HepG2 (cell line): ENCODE data around the gene ABCB8. TPM values are rescaled to one million over a fixed set of nuclear protein-coding genes. Genes with fewer than 3 reads are reported as not detected.
A peak's percentile ranks its signal among the peaks of the same experiment; 100 is the strongest.

Experiments used
- BORCS8-MEF2B ChIP-seq: sonication (generic); formaldehyde crosslinking; IDR thresholded peaks from 2 replicates; pipeline ENCODE4 v1.8.0; 2022; ENCODE audit warnings: mild to moderate bottlenecking, missing genetic modification reagents
- CBFB ChIP-seq: sonication (generic); formaldehyde crosslinking; IDR thresholded peaks from 2 replicates; pipeline ENCODE4 v1.4.0; 2020; ENCODE audit warnings: missing genetic modification reagents
- CHD2 ChIP-seq: IDR thresholded peaks from 2 replicates; pipeline ENCODE4 v1.6.1; 2011; ENCODE audit warnings: low read depth, low read length, improper control_type of control experiment
- EEA1 ChIP-seq: sonication (generic); formaldehyde crosslinking; IDR thresholded peaks from 2 replicates; pipeline ENCODE4 v1.5.1; 2020; ENCODE audit warnings: mild to moderate bottlenecking, missing genetic modification reagents, borderline replicate concordance
- HBP1 ChIP-seq: IDR thresholded peaks from 2 replicates; pipeline ENCODE4 v1.6.1; 2016; ENCODE audit warnings: low read depth, control low read depth
- KDM3A ChIP-seq: IDR thresholded peaks from 2 replicates; pipeline ENCODE4 v1.6.1; 2018; ENCODE audit warnings: low read depth, missing compliant biosample characterization
- MYC ChIP-seq: sonication (generic); formaldehyde crosslinking; IDR thresholded peaks from 2 replicates; pipeline ENCODE4 v1.9.0; 2021; ENCODE audit warnings: missing genetic modification reagents, borderline replicate concordance
- MYPOP ChIP-seq: sonication (generic); formaldehyde crosslinking; IDR thresholded peaks from 2 replicates; pipeline ENCODE4 v1.8.1; 2023; ENCODE audit warnings: mild to moderate bottlenecking, moderate library complexity, missing genetic modification reagents
- PTBP1 ChIP-seq: fragments of 200-400 bp; formaldehyde crosslinking; IDR thresholded peaks from 2 replicates; pipeline ENCODE4 v1.6.1; 2018; ENCODE audit warnings: low read length, low read depth; ENCODE audit not compliant: poor library complexity, severe bottlenecking
- REXO4 ChIP-seq: sonication (generic); formaldehyde crosslinking; IDR thresholded peaks from 2 replicates; pipeline ENCODE4 v1.8.0; 2022; ENCODE audit warnings: missing genetic modification reagents, mild to moderate bottlenecking, borderline replicate concordance
- SMARCE1 ChIP-seq: fragments of 450-650 bp; IDR thresholded peaks from 2 replicates; pipeline ENCODE4 v1.6.1; 2017; ENCODE audit warnings: borderline replicate concordance
- SP5 ChIP-seq: IDR thresholded peaks from 2 replicates; pipeline ENCODE4 v1.6.1; 2016; ENCODE audit warnings: low read depth, borderline replicate concordance
- ZFP62 ChIP-seq: sonication (generic); formaldehyde crosslinking; IDR thresholded peaks from 2 replicates; pipeline ENCODE4 v1.4.0; 2020; ENCODE audit warnings: missing genetic modification reagents
- ZFP82 ChIP-seq: sonication (generic); formaldehyde crosslinking; IDR thresholded peaks from 2 replicates; pipeline ENCODE4 v1.5.1; 2020; ENCODE audit warnings: mild to moderate bottlenecking, missing genetic modification reagents, borderline replicate concordance
- ZFYVE20 ChIP-seq: sonication (generic); formaldehyde crosslinking; IDR thresholded peaks from 2 replicates; pipeline ENCODE4 v1.8.0; 2023; ENCODE audit warnings: low read depth, mild to moderate bottlenecking, moderate library complexity, missing genetic modification reagents, borderline replicate concordance
- ZNF24 ChIP-seq: fragments of 450-650 bp; IDR thresholded peaks from 2 replicates; pipeline ENCODE4 v1.6.1; 2017; ENCODE audit warnings: antibody characterized with exemption, mild to moderate bottlenecking
- ZNF329 ChIP-seq: sonication (generic); formaldehyde crosslinking; IDR thresholded peaks from 2 replicates; pipeline ENCODE4 v1.9.0; 2021; ENCODE audit warnings: low read depth, mild to moderate bottlenecking, missing genetic modification reagents
- ZNF607 ChIP-seq: sonication (generic); formaldehyde crosslinking; IDR thresholded peaks from 2 replicates; pipeline ENCODE4 v1.5.1; 2020; ENCODE audit warnings: missing genetic modification reagents, mild to moderate bottlenecking, borderline replicate concordance
- ZNF737 ChIP-seq: sonication (generic); formaldehyde crosslinking; IDR thresholded peaks from 2 replicates; pipeline ENCODE4 v1.5.0; 2020; ENCODE audit warnings: missing genetic modification reagents, mild to moderate bottlenecking, borderline replicate concordance
- ZNF776 ChIP-seq: sonication (generic); formaldehyde crosslinking; IDR thresholded peaks from 2 replicates; pipeline ENCODE4 v1.4.0; 2020; ENCODE audit warnings: mild to moderate bottlenecking, missing genetic modification reagents
- ZNF777 ChIP-seq: sonication (generic); formaldehyde crosslinking; IDR thresholded peaks from 2 replicates; pipeline ENCODE4 v1.4.0; 2020; ENCODE audit warnings: missing genetic modification reagents
- ZNF891 ChIP-seq: sonication (generic); formaldehyde crosslinking; IDR thresholded peaks from 2 replicates; pipeline ENCODE4 v1.5.0; 2020; ENCODE audit warnings: mild to moderate bottlenecking, missing genetic modification reagents
- polyA plus RNA-seq, 8 experiments: library from polyadenylated mRNA; depleted of rRNA in 3 of 8; stranded (reverse) in 7 of 8; unstranded in 1 of 8; fragments of >200 nt; fragmentation: Illumina TruSeq in 4 of 8; extraction: Trizol in 4 of 8; gene quantifications; 2 replicates each; pipeline versions ENCODE4 v1.2.1 to v1.2.3, GENCODE V29; 2011 to 2016; ENCODE audit warnings: low read depth in 4 of 8, missing spikeins in 1 of 8, mixed read lengths in 1 of 8; ENCODE audit not compliant: insufficient read depth in 1 of 8
- total RNA-seq, 5 experiments: library from RNA; depleted of rRNA; stranded (reverse); fragments of >200 nt; fragmentation: Illumina TruSeq; extraction: Trizol; gene quantifications; 2 replicates each; pipeline ENCODE4 v1.2.3, GENCODE V29; 2016; ENCODE audit warnings: low read depth in 1 of 5
- TF ChIP-seq, protein P1 (sequence below): fragments of 450-650 bp; IDR thresholded peaks from 2 replicates; pipeline ENCODE4 v1.6.1; 2017
- TF ChIP-seq, protein P2 (sequence below): sonication (generic); formaldehyde crosslinking; IDR thresholded peaks from 2 replicates; pipeline ENCODE4 v1.5.1; 2020; ENCODE audit warnings: missing genetic modification reagents, mild to moderate bottlenecking, borderline replicate concordance

The ABCB8 gene
- total and polyA plus RNA-seq, 2 of the 13 experiments (the other 11 are each of a cell fraction or from before 2014, with no cell fraction given), result 6.6 to 16.7 TPM

- TF ChIP-seq PTBP1, result no peak
- TF ChIP-seq MYPOP (CRISPR knock-in tag), result no peak
- TF ChIP-seq ZFYVE20 (CRISPR knock-in tag), result no peak
- TF ChIP-seq MYC, result peak; percentile 83
- 0 out of 2 replicates have a peak, but pooled peaks have one; percentile 46 for TF ChIP-seq CHD2
- TF ChIP-seq ZNF777 (CRISPR knock-in tag), result peak; percentile 60; the same call in 1 of the 2 replicates
- TF ChIP-seq EEA1 (CRISPR knock-in tag), result no peak
- TF ChIP-seq ZNF329 (CRISPR knock-in tag), result no peak
- TF ChIP-seq ZNF24, result no peak
- no peak for TF ChIP-seq ZNF607
- TF ChIP-seq SMARCE1, result no peak
- TF ChIP-seq ZFP62 (CRISPR knock-in tag), result no peak
- TF ChIP-seq REXO4 (CRISPR knock-in tag), result no peak
- peak; percentile 14; the same call in 1 of the 2 replicates for TF ChIP-seq SP5 (CRISPR knock-in tag)
- no peak for TF ChIP-seq CBFB (CRISPR knock-in tag)
- no peak for TF ChIP-seq ZFP82 (CRISPR knock-in tag)
- TF ChIP-seq HBP1 (CRISPR knock-in tag), result peak; percentile 79
- no peak for TF ChIP-seq ZNF737 (CRISPR knock-in tag)
- TF ChIP-seq ZNF776 (CRISPR knock-in tag), result 0 out of 2 replicates have a peak, but pooled peaks have one; percentile 48
- TF ChIP-seq ZNF891 (CRISPR knock-in tag), result no peak
- TF ChIP-seq KDM3A (CRISPR knock-in tag), result no peak
- TF ChIP-seq, protein P1, sequence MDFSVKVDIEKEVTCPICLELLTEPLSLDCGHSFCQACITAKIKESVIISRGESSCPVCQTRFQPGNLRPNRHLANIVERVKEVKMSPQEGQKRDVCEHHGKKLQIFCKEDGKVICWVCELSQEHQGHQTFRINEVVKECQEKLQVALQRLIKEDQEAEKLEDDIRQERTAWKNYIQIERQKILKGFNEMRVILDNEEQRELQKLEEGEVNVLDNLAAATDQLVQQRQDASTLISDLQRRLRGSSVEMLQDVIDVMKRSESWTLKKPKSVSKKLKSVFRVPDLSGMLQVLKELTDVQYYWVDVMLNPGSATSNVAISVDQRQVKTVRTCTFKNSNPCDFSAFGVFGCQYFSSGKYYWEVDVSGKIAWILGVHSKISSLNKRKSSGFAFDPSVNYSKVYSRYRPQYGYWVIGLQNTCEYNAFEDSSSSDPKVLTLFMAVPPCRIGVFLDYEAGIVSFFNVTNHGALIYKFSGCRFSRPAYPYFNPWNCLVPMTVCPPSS, result no peak
- TF ChIP-seq BORCS8-MEF2B (CRISPR knock-in tag), result no peak
- TF ChIP-seq, protein P2, sequence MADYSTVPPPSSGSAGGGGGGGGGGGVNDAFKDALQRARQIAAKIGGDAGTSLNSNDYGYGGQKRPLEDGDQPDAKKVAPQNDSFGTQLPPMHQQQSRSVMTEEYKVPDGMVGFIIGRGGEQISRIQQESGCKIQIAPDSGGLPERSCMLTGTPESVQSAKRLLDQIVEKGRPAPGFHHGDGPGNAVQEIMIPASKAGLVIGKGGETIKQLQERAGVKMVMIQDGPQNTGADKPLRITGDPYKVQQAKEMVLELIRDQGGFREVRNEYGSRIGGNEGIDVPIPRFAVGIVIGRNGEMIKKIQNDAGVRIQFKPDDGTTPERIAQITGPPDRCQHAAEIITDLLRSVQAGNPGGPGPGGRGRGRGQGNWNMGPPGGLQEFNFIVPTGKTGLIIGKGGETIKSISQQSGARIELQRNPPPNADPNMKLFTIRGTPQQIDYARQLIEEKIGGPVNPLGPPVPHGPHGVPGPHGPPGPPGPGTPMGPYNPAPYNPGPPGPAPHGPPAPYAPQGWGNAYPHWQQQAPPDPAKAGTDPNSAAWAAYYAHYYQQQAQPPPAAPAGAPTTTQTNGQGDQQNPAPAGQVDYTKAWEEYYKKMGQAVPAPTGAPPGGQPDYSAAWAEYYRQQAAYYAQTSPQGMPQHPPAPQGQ (CRISPR knock-in tag), result no peak
Observed at GRCh38 chr7:151083071-151083823, 55.0 kb downstream of the ABCB8 start, which contains the start of gene TMUB1 (continued).
